HepG2 (cell line): Measurements from ENCODE around the gene COQ5. TPM values are rescaled to one million over a fixed set of nuclear protein-coding genes. Genes with fewer than 3 reads are reported as not detected.

Source experiments
- ADNP ChIP-seq: sonication (generic); formaldehyde crosslinking; IDR thresholded peaks from 2 replicates; pipeline ENCODE4 v1.4.0; 2020; ENCODE audit warnings: missing genetic modification reagents
- CBX5 ChIP-seq: sonication (generic); formaldehyde crosslinking; IDR thresholded peaks from 2 replicates; pipeline ENCODE4 v1.4.0; 2020; ENCODE audit warnings: missing genetic modification reagents, borderline replicate concordance
- CEBPZ ChIP-seq: IDR thresholded peaks from 2 replicates; pipeline ENCODE4 v1.6.1; 2012; ENCODE audit warnings: low read length, improper control_type of control experiment
- FOXC1 ChIP-seq: sonication (generic); formaldehyde crosslinking; IDR thresholded peaks from 2 replicates; pipeline ENCODE4 v1.8.0; 2022; ENCODE audit warnings: mild to moderate bottlenecking, missing genetic modification reagents, borderline replicate concordance
- FUBP1 ChIP-seq: sonication (generic); formaldehyde crosslinking; IDR thresholded peaks from 2 replicates; pipeline ENCODE4 v1.5.1; 2020; ENCODE audit warnings: missing genetic modification reagents, mild to moderate bottlenecking, borderline replicate concordance
- HIC2 ChIP-seq: sonication (generic); formaldehyde crosslinking; IDR thresholded peaks from 2 replicates; pipeline ENCODE4 v1.9.0; 2022; ENCODE audit warnings: low read depth, missing genetic modification reagents
- HNRNPL ChIP-seq: fragments of 200-400 bp; formaldehyde crosslinking; IDR thresholded peaks from 2 replicates; pipeline ENCODE4 v1.6.1; 2017; ENCODE audit warnings: mild to moderate bottlenecking, low read depth, low read length
- HNRNPUL1 ChIP-seq: fragments of 200-400 bp; formaldehyde crosslinking; IDR thresholded peaks from 2 replicates; pipeline ENCODE4 v1.6.1; 2017; ENCODE audit warnings: low read depth, mild to moderate bottlenecking, low read length, moderate library complexity
- KAT2B ChIP-seq: fragments of 150-350 bp; IDR thresholded peaks from 2 replicates; pipeline ENCODE4 v1.6.1; 2014; ENCODE audit warnings: low read depth, low read length, borderline replicate concordance
- KDM6A ChIP-seq: IDR thresholded peaks from 2 replicates; pipeline ENCODE4 v1.6.1; 2016; ENCODE audit warnings: low read depth
- ONECUT2 ChIP-seq: sonication (generic); formaldehyde crosslinking; IDR thresholded peaks from 2 replicates; pipeline ENCODE4 v1.4.0; 2020; ENCODE audit warnings: missing genetic modification reagents
- SP5 ChIP-seq: IDR thresholded peaks from 2 replicates; pipeline ENCODE4 v1.6.1; 2016; ENCODE audit warnings: low read depth, borderline replicate concordance
- TOPORS ChIP-seq: sonication (generic); formaldehyde crosslinking; IDR thresholded peaks from 2 replicates; pipeline ENCODE4 v1.8.0; 2023; ENCODE audit warnings: mild to moderate bottlenecking, missing genetic modification reagents
- TP53 ChIP-seq: sonication (generic); formaldehyde crosslinking; conservative IDR thresholded peaks from 2 replicates; pipeline ENCODE4 v1.4.0; 2020; ENCODE audit warnings: missing genetic modification reagents
- ZBTB21 ChIP-seq: sonication (generic); formaldehyde crosslinking; IDR thresholded peaks from 2 replicates; pipeline ENCODE4 v1.4.0; 2020; ENCODE audit warnings: missing genetic modification reagents
- ZNF224 ChIP-seq: sonication (generic); formaldehyde crosslinking; IDR thresholded peaks from 2 replicates; pipeline ENCODE4 v1.5.0; 2020; ENCODE audit warnings: mild to moderate bottlenecking, missing genetic modification reagents
- ZNF276 ChIP-seq: sonication (generic); formaldehyde crosslinking; IDR thresholded peaks from 2 replicates; pipeline ENCODE4 v1.4.0; 2020; ENCODE audit warnings: mild to moderate bottlenecking, low read depth, missing genetic modification reagents
- ZNF432 ChIP-seq: sonication (generic); formaldehyde crosslinking; IDR thresholded peaks from 2 replicates; pipeline ENCODE4 v1.5.0; 2020; ENCODE audit warnings: missing genetic modification reagents, mild to moderate bottlenecking, borderline replicate concordance
- ZNF607 ChIP-seq: sonication (generic); formaldehyde crosslinking; IDR thresholded peaks from 2 replicates; pipeline ENCODE4 v1.5.1; 2020; ENCODE audit warnings: missing genetic modification reagents, mild to moderate bottlenecking, borderline replicate concordance
- ZNF746 ChIP-seq: sonication (generic); formaldehyde crosslinking; IDR thresholded peaks from 2 replicates; pipeline ENCODE4 v1.8.0; 2022; ENCODE audit warnings: mild to moderate bottlenecking, missing genetic modification reagents
- ZSCAN21 ChIP-seq: sonication (generic); formaldehyde crosslinking; IDR thresholded peaks from 2 replicates; pipeline ENCODE4 v1.8.0; 2022; ENCODE audit warnings: mild to moderate bottlenecking, missing genetic modification reagents, moderate library complexity, borderline replicate concordance
- polyA plus RNA-seq, 8 experiments: library from polyadenylated mRNA; depleted of rRNA in 3 of 8; stranded (reverse) in 7 of 8; unstranded in 1 of 8; fragments of >200 nt; fragmentation: Illumina TruSeq in 4 of 8; extraction: Trizol in 4 of 8; gene quantifications; 2 replicates each; pipeline versions ENCODE4 v1.2.1 to v1.2.3, GENCODE V29; 2011 to 2016; ENCODE audit warnings: low read depth in 4 of 8, missing spikeins in 1 of 8, mixed read lengths in 1 of 8; ENCODE audit not compliant: insufficient read depth in 1 of 8
- total RNA-seq, 5 experiments: library from RNA; depleted of rRNA; stranded (reverse); fragments of >200 nt; fragmentation: Illumina TruSeq; extraction: Trizol; gene quantifications; 2 replicates each; pipeline ENCODE4 v1.2.3, GENCODE V29; 2016; ENCODE audit warnings: low read depth in 1 of 5

The COQ5 gene
- total and polyA plus RNA-seq, 2 of the 13 experiments (the other 11 are each of a cell fraction or from before 2014, with no cell fraction given): 36.4 to 41.5 TPM

GRCh38 chr12:120469450-120470149, 59.4 kb downstream of the COQ5 start, which contains the start of gene SRSF9 (continued):
- no peak for TF ChIP-seq CEBPZ
- TF ChIP-seq ZSCAN21 (CRISPR knock-in tag): no peak; the same call in 1 of the 2 replicates
- peak; percentile 51; the same call in 1 of the 2 replicates for TF ChIP-seq ZNF746 (CRISPR knock-in tag)
- TF ChIP-seq ZNF224 (CRISPR knock-in tag): peak; percentile 83; the same call in 1 of the 2 replicates
- no peak for TF ChIP-seq ZBTB21
- TF ChIP-seq ZNF276: peak; percentile 61; the same call in 1 of the 2 replicates
- TF ChIP-seq FUBP1 (CRISPR knock-in tag): no peak
- TF ChIP-seq KDM6A (CRISPR knock-in tag): no peak
- 0 out of 2 replicates have a peak, but pooled peaks have one; percentile 44 for TF ChIP-seq ZNF607 (CRISPR knock-in tag)
- 0 out of 2 replicates have a peak, but pooled peaks have one; percentile 54 for TF ChIP-seq HNRNPL
- no peak for TF ChIP-seq ADNP (CRISPR knock-in tag)
- no peak for TF ChIP-seq TP53
- TF ChIP-seq ZNF432 (CRISPR knock-in tag): no peak
- 0 out of 2 replicates have a peak, but pooled peaks have one; percentile 24 for TF ChIP-seq CBX5 (CRISPR knock-in tag)
- TF ChIP-seq ONECUT2 (CRISPR knock-in tag): no peak
- TF ChIP-seq HIC2: no peak; the same call in 1 of the 2 replicates
- peak; percentile 56; the same call in 1 of the 2 replicates for TF ChIP-seq HNRNPUL1
- peak; percentile 77; the same call in 1 of the 2 replicates for TF ChIP-seq TOPORS (CRISPR knock-in tag)
- TF ChIP-seq KAT2B: no peak
- no peak for TF ChIP-seq SP5 (CRISPR knock-in tag)
- TF ChIP-seq FOXC1 (CRISPR knock-in tag): peak; percentile 61; the same call in 1 of the 2 replicates
